GM12892 (cell line): Measurements from ENCODE around the gene RPL10.

Experiments used
- POLR2A ChIP-seq: IDR thresholded peaks from 2 replicates; pipeline ENCODE4 v1.6.1; 2011; ENCODE audit warnings: low read depth, low read length, control low read depth
- POLR2AphosphoS5 ChIP-seq: IDR thresholded peaks from 2 replicates; pipeline ENCODE4 v1.6.1; 2011; ENCODE audit warnings: low read depth, low read length, control low read depth
- TAF1 ChIP-seq: IDR thresholded peaks from 2 replicates; pipeline ENCODE4 v1.6.1; 2011; ENCODE audit warnings: low read depth, mild to moderate bottlenecking, control low read depth, low read length, borderline replicate concordance

DNA sequence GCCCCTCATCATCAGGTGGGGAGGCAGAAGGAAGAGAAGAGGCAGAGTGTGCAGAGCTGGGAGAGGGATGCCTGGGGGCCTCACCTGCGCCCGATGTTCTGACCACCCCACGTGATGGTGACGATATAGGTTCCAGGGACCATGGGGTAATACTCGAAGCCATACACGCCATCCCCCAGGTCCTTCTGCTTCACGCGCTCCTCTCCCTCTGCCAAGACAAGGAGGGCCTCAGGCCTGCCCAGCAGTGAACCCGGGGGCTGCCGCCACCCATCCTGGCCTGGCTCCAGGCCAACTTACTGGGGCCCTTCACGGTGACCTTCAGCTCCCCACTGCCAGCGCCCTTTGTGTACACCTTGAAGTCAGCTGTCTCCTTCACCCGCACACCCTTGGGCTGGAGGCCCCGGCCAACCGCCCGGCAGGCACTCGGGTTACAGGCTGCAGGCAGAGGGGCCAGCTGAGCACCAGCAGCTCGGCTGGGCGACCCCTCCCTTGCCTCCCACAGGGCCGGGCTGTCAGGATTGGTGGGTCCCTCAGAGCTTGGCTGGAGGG, 33.1 kb upstream of the RPL10 start:
- TF ChIP-seq POLR2A (no peak; the same call in 1 of the 2 replicates), POLR2AphosphoS5 (no peak), TAF1 (no peak)
